Left hindlimb (tissue), 1 donor: Measurements from ENCODE around the gene KRT13.

ENCODE experiments used
- DNase-seq: peaks from one replicate; pipeline ENCODE4 v3.0.0-alpha.2; 2018

KRT13 gene

DNA sequence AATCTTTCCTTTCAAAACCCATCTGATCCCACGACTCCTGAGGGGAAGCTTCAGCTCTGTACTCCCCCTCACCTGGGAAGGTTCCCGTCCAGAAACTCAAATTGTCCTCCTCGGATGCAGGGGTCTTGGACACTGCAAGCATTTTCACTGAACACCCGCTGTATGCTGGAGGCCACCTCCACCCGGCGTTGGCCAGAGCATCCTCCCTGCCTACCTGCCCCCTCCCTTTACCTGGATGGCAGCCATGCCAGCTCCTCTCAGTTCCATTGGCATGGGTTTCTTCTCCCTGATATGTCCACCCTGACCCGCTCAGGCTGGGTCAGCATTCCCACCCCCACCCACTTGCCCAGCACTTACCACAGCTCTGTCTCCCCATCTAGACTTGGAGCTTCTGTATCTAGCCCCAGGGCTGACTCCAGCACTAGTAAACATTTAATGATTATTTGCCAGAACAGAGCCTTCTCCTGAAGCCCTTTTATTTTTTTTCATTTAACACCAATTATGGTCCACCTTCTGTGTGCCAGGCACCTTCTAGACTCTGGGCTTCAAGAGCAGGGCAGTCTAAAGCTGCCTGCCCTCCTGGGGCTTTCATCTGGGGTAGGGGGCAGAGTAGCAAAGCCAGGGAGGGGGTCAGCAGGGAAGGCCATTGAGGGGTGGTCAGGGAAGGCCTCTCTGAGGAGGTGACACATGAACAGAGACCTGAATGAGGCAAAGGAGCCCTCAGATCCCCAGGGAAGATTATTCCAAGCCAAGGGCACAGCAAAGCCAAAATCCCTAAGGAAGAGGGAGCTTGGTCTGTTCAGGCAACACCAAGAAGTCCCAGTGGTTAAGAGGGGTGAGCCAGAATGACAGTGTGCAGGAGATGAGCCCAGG, 31.6 kb upstream of the KRT13 start:
- DNase-seq = no peak

DNA sequence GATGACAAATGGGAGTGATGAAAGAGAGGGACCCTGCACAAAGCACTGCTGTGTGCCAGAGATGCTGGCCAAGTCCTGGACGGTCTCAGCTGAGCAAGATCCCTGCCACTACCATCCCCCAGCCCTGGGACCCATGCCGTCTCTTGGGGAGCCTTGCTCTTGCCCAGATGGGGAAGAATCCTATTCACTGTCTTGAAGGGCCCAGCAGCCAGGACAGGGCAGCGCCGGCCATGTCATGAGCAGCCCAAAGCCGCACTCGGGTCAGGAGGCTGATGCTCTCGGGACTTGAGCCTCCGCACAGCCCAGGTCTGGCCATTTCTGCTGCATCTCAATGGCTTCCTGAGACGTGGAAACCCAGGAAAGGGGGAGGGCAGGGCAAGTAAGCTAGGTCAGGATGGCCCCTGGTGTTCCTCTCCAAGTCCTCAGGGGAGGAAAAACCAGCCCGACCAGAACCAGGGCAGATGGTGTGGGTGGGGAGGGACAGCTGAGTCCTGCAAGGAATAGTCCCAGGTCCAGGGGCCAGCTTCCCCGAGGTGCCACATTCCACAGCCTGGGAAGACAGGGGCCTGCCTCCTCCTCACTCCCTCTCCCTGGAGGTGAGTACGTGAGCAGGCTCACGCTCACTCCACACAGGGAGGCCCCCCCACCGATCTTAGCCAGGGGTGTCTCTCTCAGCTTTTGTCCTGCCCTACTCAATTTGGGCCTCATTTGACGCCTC, 30.5 kb upstream of the KRT13 start:
- DNase-seq = no peak

DNA sequence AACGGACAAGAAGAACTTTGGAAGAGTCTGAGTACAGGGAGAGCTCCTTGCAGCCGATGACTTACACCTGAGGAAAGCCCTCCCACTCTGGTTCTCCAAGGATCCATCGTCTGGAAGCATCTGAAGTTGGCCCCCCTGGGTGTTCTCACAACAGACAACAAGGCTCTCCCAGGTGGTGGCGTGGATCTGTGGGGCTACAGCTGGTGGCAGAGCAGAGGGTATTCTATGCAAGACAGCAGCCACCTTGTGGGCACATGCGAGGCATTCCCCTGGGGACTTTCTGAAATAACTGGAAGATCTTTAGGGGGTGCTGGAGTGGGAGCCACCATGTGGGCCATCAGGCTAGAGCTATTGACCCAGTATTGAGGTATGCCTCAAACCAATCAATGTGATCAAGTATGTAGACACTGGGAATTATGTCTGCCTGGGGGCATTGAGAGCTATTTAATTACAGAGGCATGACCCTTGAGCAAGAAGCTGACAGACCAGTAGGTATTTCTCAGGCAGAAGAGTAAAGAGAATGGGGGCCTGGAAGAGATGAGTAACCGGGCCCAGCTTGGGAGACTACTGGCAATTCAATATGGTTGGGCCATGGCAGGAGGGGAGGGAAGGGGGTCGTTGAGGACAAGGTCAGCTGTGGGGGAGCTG, 29.6 kb upstream of the KRT13 start:
- no peak for DNase-seq

DNA sequence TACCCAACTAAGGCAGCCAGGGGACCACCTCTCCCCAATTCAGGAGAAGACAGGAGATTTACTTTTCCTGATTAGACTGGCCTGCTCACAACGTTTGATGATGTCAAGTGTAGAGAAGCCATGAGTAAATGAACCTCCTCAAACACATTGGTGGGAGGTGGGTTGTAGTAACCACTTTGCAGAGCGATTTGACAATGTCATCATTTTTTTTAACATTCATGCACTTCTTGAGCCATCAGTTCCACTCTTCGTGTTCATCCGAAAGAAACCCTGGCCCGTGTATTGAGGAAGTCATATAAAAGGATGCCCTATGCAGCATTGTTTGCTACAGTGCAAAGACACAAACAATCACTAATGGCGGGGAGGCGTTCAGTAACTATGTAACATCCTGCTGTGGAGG, 28.2 kb upstream of the KRT13 start:
- DNase-seq = no peak

DNA sequence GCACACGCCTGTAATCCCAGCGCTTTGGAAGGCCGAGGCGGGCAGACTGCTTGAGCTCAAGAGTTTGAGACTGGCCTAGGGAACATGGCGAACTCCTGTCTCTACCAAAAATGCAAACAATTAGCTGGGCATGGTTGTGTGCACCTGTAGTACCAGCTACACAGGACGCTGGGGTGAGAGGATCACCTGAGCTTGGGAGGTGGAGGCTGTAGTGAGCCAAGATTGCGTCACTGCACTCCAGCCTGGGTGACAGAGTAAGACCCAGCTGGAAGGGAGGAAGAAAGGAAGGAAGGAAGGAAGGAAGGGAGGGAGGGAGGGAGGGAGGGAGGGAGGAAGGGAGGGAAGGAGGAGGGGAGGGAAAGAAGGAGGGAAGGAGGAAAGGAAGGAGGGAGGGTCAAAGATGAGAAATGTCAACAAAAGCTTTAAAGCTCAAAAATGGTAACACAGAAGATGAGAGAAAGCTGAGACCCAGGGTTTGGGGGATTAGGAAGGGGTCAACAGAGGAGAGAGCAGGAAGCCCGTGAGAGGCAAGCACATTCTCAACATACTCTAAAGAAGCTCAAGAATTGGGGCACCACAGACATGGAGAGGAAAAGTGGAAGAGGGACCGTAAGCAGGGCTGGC, 27.6 kb upstream of the KRT13 start:
- no peak for DNase-seq

DNA sequence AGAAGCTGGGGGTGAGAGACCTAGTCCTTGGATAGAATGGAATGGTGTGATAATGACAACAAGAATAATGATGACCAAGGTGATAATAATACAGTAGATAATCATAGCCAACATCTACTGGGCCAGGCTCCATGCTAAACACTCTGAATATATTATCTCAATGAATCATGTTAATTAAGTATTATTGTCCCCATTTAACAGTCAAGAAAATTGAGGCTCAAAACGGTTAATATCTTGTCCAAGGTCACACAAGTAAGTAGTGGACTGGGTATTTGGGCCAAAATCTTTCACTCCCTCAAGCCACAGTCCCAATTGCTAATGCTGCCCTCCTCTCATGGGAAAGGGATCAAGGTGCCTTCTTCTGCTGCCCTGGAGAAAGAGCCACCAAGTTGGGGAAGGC, 26.6 kb upstream of the KRT13 start:
- no peak for DNase-seq

DNA sequence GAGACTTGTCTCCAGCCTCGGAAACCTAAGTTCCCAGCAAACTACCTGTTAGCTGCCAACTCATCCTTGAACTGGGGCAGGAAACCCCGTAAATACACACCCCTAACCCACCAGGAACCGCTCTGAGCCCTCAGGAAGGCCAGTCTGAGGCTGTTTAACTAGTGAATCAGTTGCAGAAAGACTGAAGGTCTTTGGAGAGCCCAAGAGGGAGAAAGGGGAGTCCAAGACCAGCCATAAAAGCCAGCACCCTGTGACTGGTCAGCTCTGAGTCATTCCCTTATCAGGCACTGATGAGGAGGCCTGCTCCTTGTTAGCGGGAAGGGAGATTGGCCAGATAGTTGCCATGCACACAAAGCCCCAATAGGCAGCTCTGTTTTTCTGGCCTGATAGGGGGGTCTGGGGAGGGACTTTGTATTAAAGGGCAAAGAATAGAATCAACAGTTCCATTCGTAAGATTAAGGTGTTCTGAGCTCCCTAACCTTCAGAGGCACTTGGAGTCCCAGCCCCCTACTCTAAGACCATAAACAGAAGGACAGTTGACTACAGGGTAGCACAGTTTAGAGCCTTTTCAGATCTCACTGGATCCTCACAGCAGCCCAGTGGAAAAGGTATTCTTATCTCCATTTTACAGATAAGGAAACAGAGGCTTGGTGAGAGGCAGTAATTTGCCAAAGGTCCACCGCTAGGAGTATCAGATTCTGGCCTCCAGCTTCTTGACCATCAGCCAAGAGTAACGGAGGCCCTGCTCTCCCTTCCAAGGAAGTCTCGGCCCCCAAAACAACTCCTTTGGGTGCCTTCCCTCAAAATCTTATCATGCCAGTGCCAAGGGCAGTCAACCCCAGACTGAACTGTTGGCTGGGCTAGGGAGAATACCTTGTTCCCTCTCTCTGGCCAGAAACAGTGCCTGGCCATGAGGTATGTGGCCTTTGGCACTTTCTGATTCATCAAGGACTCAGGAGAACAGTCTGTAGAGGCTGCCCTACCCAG, 24.9 kb upstream of the KRT13 start:
- no peak for DNase-seq

DNA sequence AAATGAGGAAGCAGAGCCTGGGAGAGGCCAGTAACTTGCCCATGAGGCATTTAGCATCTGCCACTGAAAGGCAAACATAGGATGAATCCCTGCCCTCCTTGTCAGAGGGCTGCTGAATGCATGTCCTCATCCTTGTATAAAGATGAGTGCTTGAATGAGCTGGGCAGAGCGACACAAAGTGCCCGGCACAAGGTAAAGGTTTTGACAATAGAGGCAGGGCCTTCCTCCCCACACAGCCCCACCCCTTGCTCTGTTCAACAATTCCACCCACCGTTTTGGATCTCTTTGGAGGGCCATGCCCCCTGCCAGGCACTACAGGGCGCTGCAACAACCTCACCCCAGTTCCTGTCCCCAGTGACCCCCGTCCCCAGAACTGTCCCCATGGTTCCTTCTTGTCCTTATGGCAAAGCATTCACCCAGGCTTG, 24.1 kb upstream of the KRT13 start:
- DNase-seq = no peak

DNA sequence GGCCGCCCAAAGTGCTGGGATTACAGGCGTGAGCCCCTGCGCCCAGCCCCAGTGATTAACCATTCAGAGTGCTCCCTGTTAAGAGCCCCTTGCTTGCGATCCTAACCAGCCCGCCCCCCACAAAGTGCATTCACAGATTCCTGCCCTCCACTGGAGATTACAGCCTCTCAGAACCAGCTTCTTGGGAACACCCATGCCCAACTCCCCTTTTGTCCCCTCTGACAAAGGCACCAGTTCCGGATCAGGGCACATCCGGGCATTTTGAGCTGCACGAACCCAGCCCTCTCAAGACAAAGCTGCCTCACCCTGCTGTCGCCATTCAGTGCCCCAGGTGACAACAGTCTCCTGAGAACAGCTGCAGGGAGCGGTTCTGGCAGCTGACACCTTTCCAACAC, 23.5 kb upstream of the KRT13 start:
- no peak for DNase-seq

DNA sequence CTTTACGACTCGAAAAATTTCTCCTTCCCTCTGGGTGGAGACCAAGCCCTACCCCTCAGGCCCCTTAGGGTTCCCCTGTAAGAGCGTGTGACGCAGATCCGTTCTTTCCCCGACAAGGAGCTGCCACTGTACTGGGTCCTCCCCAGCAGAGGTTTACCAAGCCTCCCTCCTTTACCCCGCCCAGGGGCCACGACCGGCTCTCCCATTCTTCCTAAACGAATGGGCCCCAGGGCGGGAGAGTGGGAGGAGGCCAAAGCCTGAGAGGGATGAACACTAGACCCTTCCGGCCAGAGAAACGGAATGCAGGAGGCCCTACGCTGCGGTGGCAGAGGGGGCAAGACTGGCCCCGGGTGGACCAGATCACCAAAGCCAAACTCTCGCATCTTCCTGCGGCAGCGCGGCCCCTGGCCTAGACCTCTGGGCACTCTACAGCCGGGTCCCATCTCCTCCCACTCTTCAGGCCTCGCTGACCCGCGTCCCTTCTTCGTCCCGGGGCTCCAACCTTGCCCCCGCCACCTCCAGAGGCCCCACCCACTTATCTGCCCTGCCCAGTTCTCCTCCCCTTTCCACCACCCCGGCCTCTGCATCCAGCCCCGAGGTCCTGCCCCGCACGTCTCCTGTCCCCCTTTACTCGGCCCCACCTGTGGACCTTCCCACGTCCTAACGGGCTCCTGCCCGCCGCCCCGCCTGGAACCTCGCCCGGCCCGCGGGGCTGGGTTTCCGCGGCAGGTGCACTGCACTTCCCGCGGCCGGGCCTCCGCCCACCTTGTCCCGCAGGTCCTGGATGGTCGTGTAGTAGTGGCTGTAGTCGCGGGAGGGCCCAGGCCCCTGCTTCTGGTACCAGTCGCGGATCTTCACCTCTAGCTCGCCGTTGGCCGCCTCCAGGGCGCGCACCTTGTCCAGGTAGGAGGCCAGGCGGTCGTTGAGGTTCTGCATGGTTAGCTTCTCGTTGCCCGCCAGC, 21.9 kb upstream of the KRT13 start:
- DNase-seq = no peak

DNA sequence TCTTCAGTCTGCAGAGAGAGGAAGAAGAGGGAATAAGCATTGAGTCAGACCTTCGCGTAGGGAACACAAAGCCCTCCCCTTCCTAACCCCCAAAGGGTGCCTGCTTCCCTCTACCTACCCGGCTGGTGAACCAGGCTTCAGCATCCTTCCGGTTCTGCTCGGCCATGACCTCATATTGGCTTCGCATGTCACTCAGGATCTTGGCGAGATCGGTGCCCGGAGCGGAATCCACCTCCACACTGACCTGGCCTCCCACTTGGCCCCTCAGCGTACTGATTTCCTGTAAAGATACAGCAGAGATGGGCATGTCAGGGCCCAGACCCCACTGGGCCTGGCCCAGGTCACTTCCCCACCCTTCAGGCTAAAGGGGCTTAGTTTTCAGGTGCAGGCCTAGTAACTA, 18.8 kb upstream of the KRT13 start:
- no peak for DNase-seq

DNA sequence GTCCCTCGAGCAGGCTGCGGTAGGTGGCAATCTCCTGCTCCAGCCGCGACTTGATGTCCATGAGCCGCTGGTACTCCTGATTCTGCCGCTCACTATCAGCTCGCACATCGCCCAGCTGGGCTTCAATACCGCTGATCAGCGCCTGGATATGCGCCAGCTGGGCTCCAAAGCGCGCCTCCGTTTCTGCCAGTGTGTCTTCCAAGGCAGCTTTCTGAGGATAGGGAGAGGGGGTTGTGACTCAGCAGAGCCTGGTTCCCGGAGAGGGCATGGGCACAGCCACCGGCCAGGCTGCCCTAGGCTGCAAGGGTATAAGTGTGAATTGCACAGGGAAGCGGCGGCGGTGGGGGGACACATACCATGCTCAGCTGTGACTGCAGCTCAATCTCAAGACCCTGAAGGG, 18.4 kb upstream of the KRT13 start:
- DNase-seq = no peak

DNA sequence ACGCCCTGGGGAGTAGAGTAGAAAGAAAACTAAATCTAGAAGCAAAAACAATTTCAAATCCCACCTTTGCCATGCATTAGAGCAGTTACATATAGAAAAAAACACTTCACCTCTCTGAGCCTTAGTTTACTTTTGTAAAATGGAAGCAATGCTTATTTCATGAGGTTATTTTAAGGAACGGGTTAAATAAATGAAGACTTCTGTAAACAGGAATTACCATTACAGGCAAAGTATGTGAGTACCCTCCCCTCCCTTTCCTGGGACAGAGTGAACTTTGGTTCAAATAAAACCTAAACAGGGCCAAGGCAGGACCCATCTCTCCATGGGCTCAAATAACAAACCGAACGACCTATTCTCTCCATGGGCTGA, 17.8 kb upstream of the KRT13 start:
- no peak for DNase-seq

DNA sequence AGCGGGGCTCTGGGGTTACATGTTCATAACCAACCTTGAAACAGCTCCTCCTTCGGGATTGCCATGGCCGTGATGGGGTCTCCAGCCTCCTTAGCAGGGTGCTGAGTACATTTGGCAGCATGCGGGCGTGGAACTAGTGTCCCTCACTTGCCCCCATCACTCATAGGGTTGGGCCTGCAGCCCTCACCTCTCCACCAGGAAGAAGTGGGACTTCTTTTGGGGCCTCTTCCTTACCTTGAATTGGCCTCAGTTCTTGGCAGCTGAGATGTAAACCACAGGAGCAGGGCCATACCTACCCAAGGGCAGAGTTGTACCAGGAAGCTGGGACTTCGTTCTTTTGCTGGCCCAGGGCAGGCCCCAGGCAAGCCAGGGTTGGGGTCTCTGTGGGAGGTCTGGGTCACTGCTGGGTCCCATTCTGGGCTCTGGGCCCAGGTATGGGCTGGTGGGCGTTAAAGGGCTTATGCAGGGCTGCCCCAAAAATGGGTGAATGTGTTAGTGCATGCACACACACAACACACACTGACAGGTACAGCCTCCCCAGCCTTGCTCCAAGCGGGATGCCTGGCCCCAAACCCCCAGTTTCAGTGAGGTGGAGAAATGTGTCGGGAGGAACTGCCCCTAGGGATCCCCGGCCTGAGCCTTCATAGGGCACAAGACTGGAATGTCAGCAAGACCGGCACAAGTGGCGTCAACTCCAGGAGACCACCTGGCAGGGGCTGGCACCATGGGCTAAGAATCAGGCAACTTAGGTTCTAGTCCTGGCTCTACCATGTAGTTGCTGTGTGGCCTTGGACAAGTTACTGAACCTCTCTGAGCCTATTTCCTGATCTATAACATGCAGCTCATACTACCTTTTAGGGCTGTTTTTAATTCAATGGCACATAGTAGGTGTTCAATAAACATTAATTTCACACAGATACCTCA, 17.2 kb upstream of the KRT13 start:
- DNase-seq = no peak

DNA sequence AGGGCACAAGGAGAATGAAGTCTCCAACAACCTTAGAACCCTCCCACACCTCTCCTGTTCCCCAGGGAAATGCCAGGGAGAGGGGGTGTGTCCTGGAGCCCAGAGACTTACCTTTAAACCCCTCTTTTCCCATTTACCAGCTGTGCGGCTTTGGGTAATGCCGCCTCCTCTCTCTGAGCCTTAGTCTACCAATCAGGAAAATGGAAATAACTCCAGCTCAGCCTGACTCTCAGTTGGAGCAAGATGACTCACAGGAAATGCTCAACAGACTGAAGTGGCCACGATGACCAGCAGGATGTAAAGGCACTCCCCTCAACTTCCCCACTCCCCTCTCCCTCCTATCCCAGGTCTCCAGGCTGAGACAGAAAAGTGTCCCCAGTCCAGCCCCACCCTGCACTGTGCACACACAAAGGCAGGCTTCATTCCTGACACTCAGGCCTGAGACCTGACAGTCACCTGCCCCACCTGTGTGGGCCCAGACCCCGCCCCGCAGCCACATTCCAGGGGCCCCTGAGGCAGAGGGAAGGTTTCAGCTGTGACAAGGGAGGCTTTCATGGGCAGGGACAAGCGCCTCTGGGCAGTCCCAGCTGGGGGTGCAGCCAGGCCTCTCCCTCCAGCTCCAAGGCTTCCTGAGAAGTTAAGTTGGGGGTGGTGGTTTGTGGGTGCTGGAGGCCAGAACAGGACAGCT, 16.3 kb upstream of the KRT13 start:
- no peak for DNase-seq

DNA sequence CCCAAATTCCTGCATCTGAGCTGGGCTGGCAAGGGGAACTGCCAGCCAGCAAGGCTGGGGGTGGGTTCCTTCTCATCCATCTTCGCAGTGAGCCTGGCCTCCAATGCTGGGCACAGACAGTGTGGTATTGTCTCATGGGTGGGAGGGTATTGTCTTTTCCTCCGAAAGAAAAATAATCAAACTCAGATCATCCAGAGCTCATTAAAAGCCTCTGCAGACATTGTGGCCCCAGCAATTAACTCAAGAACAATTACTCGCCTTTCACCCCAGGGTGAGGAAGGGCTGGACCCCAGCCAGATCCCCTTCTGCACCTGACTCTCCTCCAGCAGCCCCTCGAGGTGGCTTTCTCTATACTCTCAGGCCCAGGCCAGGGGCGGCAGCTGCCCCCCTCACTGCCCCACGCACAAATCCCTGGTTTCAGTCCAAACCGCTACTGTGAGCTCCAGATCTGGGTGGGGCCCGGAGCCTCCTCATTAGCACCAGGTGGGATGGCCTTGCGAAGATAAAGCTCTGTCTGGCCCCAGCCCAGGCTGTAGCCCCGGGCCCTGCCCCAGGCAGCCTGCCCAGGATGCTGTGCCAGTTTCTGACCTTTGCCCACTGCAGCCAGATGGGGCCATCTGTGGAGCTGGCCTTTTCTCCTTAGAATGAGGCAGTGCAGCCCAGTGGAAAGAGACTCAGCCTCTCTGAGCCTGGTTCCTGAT, 15.6 kb upstream of the KRT13 start:
- DNase-seq = no peak

DNA sequence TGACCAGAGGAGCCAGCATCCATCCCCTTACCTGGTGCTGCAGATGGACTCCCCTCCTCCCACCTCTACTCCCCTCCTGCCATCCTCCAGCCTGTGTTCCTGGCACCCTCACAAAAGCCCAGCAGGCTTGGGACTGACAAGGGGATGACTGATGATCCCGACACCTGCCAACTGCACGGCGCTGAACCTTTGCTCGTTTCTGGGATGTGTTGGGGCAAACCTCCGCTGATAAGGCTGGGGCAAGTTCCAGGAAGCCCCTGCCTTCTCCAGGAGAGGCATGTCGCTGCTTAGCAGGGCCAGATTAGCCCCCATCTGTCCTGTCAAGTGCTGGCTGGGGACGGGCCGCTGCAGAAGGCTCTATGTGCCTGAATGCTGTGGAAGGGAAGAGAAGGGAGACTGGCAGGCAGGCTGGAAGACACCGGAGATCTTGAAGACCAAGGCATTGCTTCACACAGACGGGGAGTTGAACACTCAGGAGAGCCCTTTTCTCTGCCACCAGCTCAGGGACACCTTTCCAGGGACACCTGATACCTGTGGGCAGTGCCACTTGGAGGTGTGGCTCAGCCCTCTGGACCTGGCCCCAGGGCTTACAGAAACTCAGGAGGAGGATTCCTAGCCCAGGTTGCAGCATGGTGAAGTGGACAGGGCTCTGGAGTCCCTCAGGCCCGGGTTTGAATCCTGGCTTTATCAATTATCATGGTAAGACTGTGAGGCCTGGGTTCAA, 14.3 kb upstream of the KRT13 start:
- DNase-seq = no peak
